Right cardiac atrium (tissue), 5 donors: Measurements from ENCODE around the gene C11orf21. TPM values are rescaled to one million over a fixed set of nuclear protein-coding genes. Genes with fewer than 3 reads are reported as not detected.
"Not testable (repeated sequence)": the region's sequence is repeated elsewhere in the genome, so short reads cannot be mapped to it uniquely, and the experiment has no call there.

Source experiments
- ATAC-seq, 2 donors: fragments of 200-7000 bp; cut with Tn5 transposase; one replicate each; pipeline versions ENCODE4 v1.8.0 to v1.9.1; 2020; ENCODE audit warnings: moderate library complexity in 2 of 2, mild to moderate bottlenecking in 1 of 2
- DNase-seq, 3 donors: peaks; one replicate each; pipeline ENCODE4 v3.0.0-alpha.2; 2020
- H3K27ac ChIP-seq: one replicate; pipeline ENCODE4 v1.5.1; 2013; ENCODE audit warnings: mild to moderate bottlenecking, low read length, control low read depth, moderate library complexity
- H3K27me3 ChIP-seq: one replicate; pipeline ENCODE4 v1.6.1; 2013; ENCODE audit not compliant: control insufficient read depth, insufficient read depth
- H3K4me1 ChIP-seq: one replicate; pipeline ENCODE4 v1.6.1; 2013; ENCODE audit warnings: low read length; ENCODE audit not compliant: control insufficient read depth, insufficient read depth
- H3K4me3 ChIP-seq: one replicate; pipeline ENCODE4 v1.5.1; 2013; ENCODE audit warnings: low read length, control low read depth
- H3K9me3 ChIP-seq: one replicate; pipeline ENCODE4 v1.6.1; 2013; ENCODE audit warnings: low read length; ENCODE audit not compliant: control insufficient read depth
- WGBS: extraction: QIAGEN DNeasy Blood & Tissue Kit; methylation state at CpG from one replicate; pipeline ENCODE4 v1.1.7; 2013; 5-methylcytosine and 5-hydroxymethylcytosine counted together
- intact Hi-C, 4 donors: fragments of 100-400 bp; cut with DNase I; formaldehyde crosslinking; loops; one replicate each; pipeline versions ENCODE4 v1.11.0 to v1.14.0; 2022 to 2023
- long read RNA-seq, 4 donors: library from polyadenylated mRNA; unstranded; transcript quantifications; one replicate each; pipeline ENCODE4 v2.0.0, GENCODE V29; 2020 to 2021
- polyA plus RNA-seq: library from polyadenylated mRNA; stranded (reverse); fragments of 200-250 nt; gene quantifications from one replicate; pipeline ENCODE4 v1.2.3, GENCODE V29; 2013
- total RNA-seq, 4 donors: library from RNA; stranded (reverse); fragmentation: NEBNext Ultra II Directional; extraction: Animal tissue kit (Norgen Biotek cat#: 25700); gene quantifications; one replicate each; pipeline ENCODE4 v1.2.1, GENCODE V29; 2021
- donor health status: healthy with polysubstance abuse.
- donor health status: DM: no; HTN: yes; CAD: no.
- donor health status: DM: no; HTN: no; CAD: no.
- donor health status: DM: no; HTN: yes; CAD: no; lungs with severe emphysema.
- donor health status: DM: yes; HTN: yes; CAD: no.

Gene C11orf21
- 10 to 100 TPM in 3 of 4 donors, 1 to 10 TPM in 1; 3.9 to 24.2 (median 15.3) TPM for total RNA-seq
- polyA plus RNA-seq: 13.4 TPM
- long read RNA-seq, donor 1, partial matches to known transcripts: 7 of 52 reads
- long read RNA-seq, donor 1, other reads (novel, unspliced or antisense): 41 of 52 reads
- long read RNA-seq, donor 2, transcript C11orf21-201 (4 exons, 2,956 nt): major isoform, 6 of 41 reads
- long read RNA-seq, donor 2, partial matches to known transcripts: 8 of 41 reads
- long read RNA-seq, donor 2, other reads (novel, unspliced or antisense): 26 of 41 reads
- long read RNA-seq, donor 3, partial matches to known transcripts: 0 of 10 reads
- long read RNA-seq, donor 3, other reads (novel, unspliced or antisense): 10 of 10 reads
- long read RNA-seq, donor 4, partial matches to known transcripts: 4 of 18 reads
- long read RNA-seq, donor 4, other reads (novel, unspliced or antisense): 12 of 18 reads

DNA sequence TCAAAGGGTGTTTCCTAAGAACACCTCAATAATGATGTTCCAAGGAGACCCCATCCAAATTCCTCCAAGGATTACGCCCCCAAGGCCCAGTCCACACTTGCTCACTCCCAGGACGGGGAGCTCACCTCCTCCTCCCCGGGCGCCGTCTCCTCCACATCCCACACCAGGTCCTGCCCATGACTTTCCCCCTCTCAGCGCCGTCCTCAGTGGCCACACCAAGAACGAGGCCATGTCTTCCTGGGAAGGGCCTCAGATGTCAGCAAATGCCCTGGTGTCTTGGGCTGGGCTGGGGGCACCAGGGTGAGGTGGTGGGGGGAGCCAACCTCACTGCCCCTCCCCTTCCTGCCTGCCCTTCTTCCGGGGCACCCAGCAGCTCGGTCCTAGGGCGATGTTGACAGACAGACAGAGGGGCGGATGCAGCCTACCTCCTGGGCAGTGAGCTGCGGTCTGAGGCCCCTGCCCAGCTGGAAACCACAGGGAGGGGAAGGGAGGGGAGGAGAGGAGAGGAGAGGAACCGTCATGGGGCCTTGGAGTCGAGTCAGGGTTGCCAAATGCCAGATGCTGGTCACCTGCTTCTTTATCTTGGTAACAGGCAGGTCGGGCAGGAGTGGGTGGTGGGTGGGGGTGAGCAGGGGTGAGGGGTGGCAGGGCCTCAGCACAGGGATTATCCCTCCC lies at the start of gene C11orf21, which contains the start of gene TSPAN32:
Gene C11orf21 (minus strand): TSS at position 288 of the 675 bp plus-strand sequence. CDS start 110 bp downstream, at position 178.
Gene TSPAN32 (plus strand): TSS at position 383 of the 675 bp plus-strand sequence. CDS start 137 bp downstream, at position 520.
- DNase-seq: peak in 2 of 3 donors; percentile 78 to 84
- no peak within 1 kb of the TSS for H3K4me3 ChIP-seq
- H3K27ac ChIP-seq: peak within 1 kb of the TSS; percentile 61
- WGBS: 49% methylated on average over 16 of the region's 16 CpGs
- H3K4me1 ChIP-seq: peaks cover 8% of the 10 kb centered on the region
- peak in 1 of 2 donors; percentile 9 for ATAC-seq
- H3K27me3 ChIP-seq: no peaks in the 10 kb centered on the region
- no peaks in the 10 kb centered on the region for H3K9me3 ChIP-seq
- intact Hi-C loops: loop anchor here in 2 of 4 donors (5.0 to 10.0 kb wide), 3 partner anchors 104 to 593 kb away; no protein-coding TSS in a partner anchor

DNA sequence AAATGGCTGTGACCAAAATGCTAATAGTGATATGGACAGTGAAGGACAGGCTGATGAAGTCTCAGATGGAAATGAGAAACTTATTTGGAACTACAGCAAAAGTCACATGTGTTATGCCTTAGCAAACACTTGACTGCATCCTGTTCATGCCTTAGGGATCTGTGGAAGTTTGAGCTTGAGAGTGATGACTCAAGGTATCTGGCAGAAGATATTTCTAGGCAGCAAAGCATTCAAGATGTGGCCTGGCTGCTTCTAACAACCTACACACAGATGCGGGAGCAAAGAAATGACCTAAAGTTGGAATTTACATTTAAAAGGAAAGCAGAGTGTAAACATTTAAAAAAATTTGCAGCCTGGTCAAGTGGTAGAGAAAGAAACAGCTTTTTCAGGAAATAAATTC lies 47.3 kb upstream of the C11orf21 start:
- H3K4me1 ChIP-seq: no peaks in the 10 kb centered on the region
- H3K27me3 ChIP-seq: no peaks in the 10 kb centered on the region
- DNase-seq (no peak), ATAC-seq (no peak)
- no peaks in the 10 kb centered on the region for H3K9me3 ChIP-seq
- no peak overlapping the region for H3K27ac ChIP-seq
- intact Hi-C loops: no loop called here
- H3K4me3 ChIP-seq: no peak overlapping the region
- WGBS: 90% methylated on average over 1 of the region's 1 CpG

GRCh38 chr11:2347308-2347830 lies 45.7 kb upstream of the C11orf21 start:
- 84% methylated on average over 9 of the region's 9 CpGs for WGBS
- peaks cover 2% of the 10 kb centered on the region for H3K4me1 ChIP-seq
- no peak overlapping the region for H3K27ac ChIP-seq
- no peaks in the 10 kb centered on the region for H3K9me3 ChIP-seq
- H3K4me3 ChIP-seq: no peak overlapping the region
- ATAC-seq (no peak), DNase-seq (no peak)
- H3K27me3 ChIP-seq: no peaks in the 10 kb centered on the region
- intact Hi-C loops: no loop called here

DNA sequence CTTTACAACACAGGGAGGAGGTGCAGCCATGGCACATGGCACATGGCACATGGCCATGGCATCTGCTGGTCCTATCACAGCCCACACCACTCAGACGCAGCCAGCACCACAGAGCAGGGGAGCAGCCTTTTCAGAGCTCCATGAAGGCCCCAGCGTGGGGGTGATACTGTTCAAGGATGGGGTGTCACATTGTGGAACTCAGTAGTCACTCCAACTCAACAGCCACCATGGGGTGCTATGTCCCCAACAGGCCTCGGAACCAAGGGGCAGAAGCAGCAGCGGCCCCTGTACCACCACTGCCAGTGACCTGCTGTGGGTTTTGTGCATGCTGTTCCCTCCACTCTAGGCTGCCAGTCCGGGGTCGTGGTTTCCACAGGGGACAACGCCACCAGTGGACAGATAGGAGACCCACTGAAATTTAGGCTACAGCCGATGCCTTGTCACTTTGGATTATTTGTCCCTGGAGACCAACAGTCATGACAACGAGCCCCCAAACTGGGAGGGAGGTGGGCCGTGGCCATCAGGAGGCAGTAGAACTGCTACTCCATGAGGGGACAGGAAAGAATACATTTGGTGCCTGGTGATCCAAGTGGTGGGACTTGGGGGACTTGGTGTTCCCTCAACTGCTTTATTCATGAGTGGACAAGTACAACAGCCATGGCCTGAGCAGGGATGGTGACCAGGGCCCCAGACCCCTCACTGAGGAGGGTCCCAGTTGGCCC lies 45.0 kb upstream of the C11orf21 start:
- intact Hi-C loops: no loop called here
- ATAC-seq: no peak
- DNase-seq: no peak
- Histone ChIP-seq H3K4me1 (peaks cover 2% of the 10 kb centered on the region), H3K27me3 (no peaks in the 10 kb centered on the region), H3K4me3 (no peak overlapping the region), H3K27ac (no peak overlapping the region), H3K9me3 (no peaks in the 10 kb centered on the region)
- 87% methylated on average over 10 of the region's 10 CpGs for WGBS

DNA sequence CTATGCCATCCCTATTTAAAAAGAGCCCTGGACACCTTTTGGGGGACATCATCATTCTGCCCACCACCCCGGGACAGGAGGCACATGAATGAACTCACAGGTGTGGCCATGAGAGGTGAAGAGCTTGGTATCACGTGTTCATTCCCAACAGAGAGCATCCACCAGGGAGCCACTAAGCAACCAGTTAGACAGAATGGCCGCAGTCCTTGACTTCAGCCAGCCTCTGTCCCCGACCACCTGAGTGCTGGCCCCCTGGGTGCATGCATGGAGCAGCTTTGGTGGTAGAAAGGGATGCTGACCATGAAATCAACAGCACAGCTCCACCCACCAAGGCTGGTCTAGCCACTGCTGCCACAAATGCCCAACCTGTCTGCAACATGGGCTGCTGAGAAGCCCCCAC lies 44.3 kb upstream of the C11orf21 start:
- Histone ChIP-seq H3K27ac (no peak overlapping the region), H3K4me1 (peaks cover 2% of the 10 kb centered on the region), H3K27me3 (no peaks in the 10 kb centered on the region), H3K9me3 (no peaks in the 10 kb centered on the region), H3K4me3 (no peak overlapping the region)
- DNase-seq (no peak), ATAC-seq (no peak)
- WGBS: 94% methylated on average over 4 of the region's 4 CpGs
- intact Hi-C loops: no loop called here

- Histone ChIP-seq H3K27ac (no peak overlapping the region), H3K27me3 (no peaks in the 10 kb centered on the region), H3K9me3 (no peaks in the 10 kb centered on the region), H3K4me3 (no peak overlapping the region), H3K4me1 (peaks cover 2% of the 10 kb centered on the region)
- intact Hi-C loops: no loop called here
- DNase-seq (no peak), ATAC-seq (no peak)
- 89% methylated on average over 2 of the region's 2 CpGs for WGBS
These were observed 43.3 kb upstream of the C11orf21 start for GRCh38 chr11:2345050-2345449.

GRCh38 chr11:2343502-2343901 lies 41.8 kb upstream of the C11orf21 start:
- H3K4me1 ChIP-seq: peaks cover 2% of the 10 kb centered on the region
- 82% methylated on average over 4 of the region's 4 CpGs for WGBS
- intact Hi-C loops: no loop called here
- DNase-seq: no peak
- ATAC-seq: no peak
- H3K27ac ChIP-seq: no peak overlapping the region
- no peaks in the 10 kb centered on the region for H3K9me3 ChIP-seq
- H3K4me3 ChIP-seq: no peak overlapping the region
- H3K27me3 ChIP-seq: no peaks in the 10 kb centered on the region

- Histone ChIP-seq H3K27me3 (no peaks in the 10 kb centered on the region), H3K4me1 (peaks cover 2% of the 10 kb centered on the region), H3K9me3 (no peaks in the 10 kb centered on the region), H3K4me3 (no peak overlapping the region), H3K27ac (no peak overlapping the region)
- 74% methylated on average over 5 of the region's 5 CpGs for WGBS
- DNase-seq (no peak), ATAC-seq (no peak)
- intact Hi-C loops: no loop called here
These were observed 41.3 kb upstream of the C11orf21 start for GRCh38 chr11:2342981-2343380.

DNA sequence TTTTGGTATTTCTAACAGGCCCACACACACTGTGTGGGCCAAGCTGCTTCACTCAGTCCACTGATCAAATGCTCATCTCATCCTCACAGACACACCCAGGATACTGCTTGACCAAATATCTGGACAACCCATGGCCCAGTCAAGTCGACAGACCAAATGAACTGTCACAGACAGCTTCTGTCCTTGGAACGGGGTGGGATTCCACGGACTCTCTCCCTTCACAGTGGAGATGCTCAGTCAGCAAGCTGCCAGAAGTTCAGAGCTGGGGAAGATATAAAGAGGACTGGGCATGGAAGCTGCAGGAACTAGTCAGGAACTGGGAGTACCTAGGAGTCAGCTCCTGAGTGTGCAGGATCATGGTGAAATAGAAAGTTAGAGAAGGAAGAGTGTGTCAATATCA lies 40.8 kb upstream of the C11orf21 start:
- 85% methylated on average over 3 of the region's 3 CpGs for WGBS
- Histone ChIP-seq H3K27me3 (no peaks in the 10 kb centered on the region), H3K27ac (no peak overlapping the region), H3K4me3 (no peak overlapping the region), H3K4me1 (peaks cover 2% of the 10 kb centered on the region), H3K9me3 (no peaks in the 10 kb centered on the region)
- DNase-seq (no peak), ATAC-seq (no peak)
- intact Hi-C loops: no loop called here

GRCh38 chr11:2338760-2339159 lies 37.0 kb upstream of the C11orf21 start:
- WGBS: 83% methylated on average over 8 of the region's 8 CpGs
- intact Hi-C loops, ATAC-seq, DNase-seq, H3K27me3 ChIP-seq, H3K4me3 ChIP-seq, H3K4me1 ChIP-seq, H3K27ac ChIP-seq, H3K9me3 ChIP-seq: not testable (repeated sequence)
